ENCODE data around the gene SLFN14.

The SLFN14 gene

GRCh38 chr17:35557353-35557752 is 3.3 kb downstream of the SLFN14 start:
- no peaks in the 10 kb centered on the region for H3K36me3 ChIP-seq
- H3K27ac ChIP-seq: no peak overlapping the region
- H3K27me3 ChIP-seq: peaks cover 21% of the 10 kb centered on the region
- H3K4me3 ChIP-seq (ENCODE audit: low read depth in 1 of 2, low read length in 1 of 2): no peak overlapping the region
- TF ChIP-seq, protein P1, sequence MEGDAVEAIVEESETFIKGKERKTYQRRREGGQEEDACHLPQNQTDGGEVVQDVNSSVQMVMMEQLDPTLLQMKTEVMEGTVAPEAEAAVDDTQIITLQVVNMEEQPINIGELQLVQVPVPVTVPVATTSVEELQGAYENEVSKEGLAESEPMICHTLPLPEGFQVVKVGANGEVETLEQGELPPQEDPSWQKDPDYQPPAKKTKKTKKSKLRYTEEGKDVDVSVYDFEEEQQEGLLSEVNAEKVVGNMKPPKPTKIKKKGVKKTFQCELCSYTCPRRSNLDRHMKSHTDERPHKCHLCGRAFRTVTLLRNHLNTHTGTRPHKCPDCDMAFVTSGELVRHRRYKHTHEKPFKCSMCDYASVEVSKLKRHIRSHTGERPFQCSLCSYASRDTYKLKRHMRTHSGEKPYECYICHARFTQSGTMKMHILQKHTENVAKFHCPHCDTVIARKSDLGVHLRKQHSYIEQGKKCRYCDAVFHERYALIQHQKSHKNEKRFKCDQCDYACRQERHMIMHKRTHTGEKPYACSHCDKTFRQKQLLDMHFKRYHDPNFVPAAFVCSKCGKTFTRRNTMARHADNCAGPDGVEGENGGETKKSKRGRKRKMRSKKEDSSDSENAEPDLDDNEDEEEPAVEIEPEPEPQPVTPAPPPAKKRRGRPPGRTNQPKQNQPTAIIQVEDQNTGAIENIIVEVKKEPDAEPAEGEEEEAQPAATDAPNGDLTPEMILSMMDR (IDR thresholded peaks at IDR 0.05): no peak
- no peaks in the 10 kb centered on the region for H3K9me3 ChIP-seq
- H3K4me1 ChIP-seq (ENCODE audit: control insufficient read depth in 1 of 2, insufficient read depth in 1 of 2, low read depth in 1 of 2, low read length in 1 of 2): no peaks in the 10 kb centered on the region

DNA sequence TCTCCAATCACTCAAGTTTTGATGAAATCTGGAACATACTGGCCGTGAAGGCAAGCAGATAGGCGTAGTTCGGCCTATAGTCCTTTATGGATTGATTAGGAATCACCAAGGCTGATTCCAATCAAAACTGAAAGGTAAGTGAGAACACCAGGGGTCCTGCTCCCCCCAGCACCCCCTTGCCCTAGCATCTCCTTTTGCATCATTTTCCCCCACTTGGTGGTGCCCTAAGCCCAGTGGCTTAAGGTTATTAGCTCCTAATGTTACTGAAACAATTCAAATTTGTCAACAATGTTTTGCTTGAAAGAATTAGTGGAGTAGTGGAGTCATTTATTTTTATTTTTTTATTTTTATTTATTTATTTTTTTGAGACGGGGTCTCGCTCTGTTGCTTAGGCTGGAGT is 4.9 kb downstream of the SLFN14 start:
- Histone ChIP-seq H3K27me3 (peaks cover 36% of the 10 kb centered on the region), H3K27ac (no peak overlapping the region)
- TF ChIP-seq, protein P1 (IDR thresholded peaks at IDR 0.05): no peak

DNA sequence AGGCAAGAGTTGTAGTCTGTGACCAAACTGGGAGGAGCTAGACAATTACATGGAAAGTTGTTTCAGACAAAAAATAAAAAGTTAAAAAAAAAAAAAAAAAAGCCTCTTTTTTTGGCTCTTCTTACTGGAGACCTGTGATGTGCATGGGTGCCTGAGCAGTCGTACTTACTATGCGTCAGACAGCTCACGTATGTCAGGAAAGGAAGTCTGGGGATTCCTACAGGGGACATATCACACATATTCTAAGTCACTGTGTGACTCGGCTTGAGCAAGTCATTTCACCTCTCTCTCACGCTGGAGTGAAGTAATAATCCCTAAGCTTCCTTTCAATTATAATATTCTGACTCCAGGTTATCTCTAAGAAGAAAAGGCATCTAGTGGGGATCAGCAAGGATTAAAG is 6.0 kb downstream of the SLFN14 start:
- Histone ChIP-seq H3K4me3 (ENCODE audit: low read depth in 1 of 2, low read length in 1 of 2) (no peak overlapping the region), H3K27me3 (peaks cover 36% of the 10 kb centered on the region), H3K27ac (no peak overlapping the region), H3K36me3 (no peaks in the 10 kb centered on the region), H3K4me1 (ENCODE audit: control insufficient read depth in 1 of 2, insufficient read depth in 1 of 2, low read depth in 1 of 2, low read length in 1 of 2) (no peaks in the 10 kb centered on the region), H3K9me3 (no peaks in the 10 kb centered on the region)
- TF ChIP-seq, protein P1 (IDR thresholded peaks at IDR 0.05): no peak

More for the DNA sequence above, 4.9 kb downstream of the SLFN14 start:
- H3K4me3 ChIP-seq (ENCODE audit: low read depth in 1 of 2, low read length in 1 of 2): no peak overlapping the region
- H3K36me3 ChIP-seq: no peaks in the 10 kb centered on the region
- no peaks in the 10 kb centered on the region for H3K9me3 ChIP-seq
- no peaks in the 10 kb centered on the region for H3K4me1 ChIP-seq (ENCODE audit: control insufficient read depth in 1 of 2, insufficient read depth in 1 of 2, low read depth in 1 of 2, low read length in 1 of 2)

GRCh38 chr17:35553310-35553709 is 7.3 kb downstream of the SLFN14 start:
- TF ChIP-seq, protein P1 (IDR thresholded peaks at IDR 0.05): no peak
- Histone ChIP-seq H3K36me3 (no peaks in the 10 kb centered on the region), H3K27me3 (peaks cover 37% of the 10 kb centered on the region), H3K9me3 (no peaks in the 10 kb centered on the region), H3K4me3 (ENCODE audit: low read depth in 1 of 2, low read length in 1 of 2) (no peak overlapping the region), H3K4me1 (ENCODE audit: control insufficient read depth in 1 of 2, insufficient read depth in 1 of 2, low read depth in 1 of 2, low read length in 1 of 2) (no peaks in the 10 kb centered on the region), H3K27ac (no peak overlapping the region)

- no peaks in the 10 kb centered on the region for H3K36me3 ChIP-seq
- H3K4me1 ChIP-seq (ENCODE audit: control insufficient read depth in 1 of 2, insufficient read depth in 1 of 2, low read depth in 1 of 2, low read length in 1 of 2): peaks cover 7 to 9% of the 10 kb centered on the region in 2 experiments
- H3K4me3 ChIP-seq (ENCODE audit: low read depth in 1 of 2, low read length in 1 of 2): no peak overlapping the region
- H3K27me3 ChIP-seq: peaks cover 37% of the 10 kb centered on the region
- H3K27ac ChIP-seq: no peak overlapping the region
- TF ChIP-seq, protein P1 (IDR thresholded peaks at IDR 0.05): no peak
- H3K9me3 ChIP-seq: no peaks in the 10 kb centered on the region
Measured at GRCh38 chr17:35548978-35549377, 11.6 kb downstream of the SLFN14 start.
